Hepatocyte (in vitro differentiated cells): ENCODE results near the gene FASN.

Source experiments
- EZH2phosphoT487 ChIP-seq: fragments of 200-600 bp; sonication (generic); IDR thresholded peaks from one replicate; pipeline ENCODE4 v1.6.1; 2018; ENCODE audit warnings: antibody characterized with exemption, mild to moderate bottlenecking, low read depth, moderate library complexity; ENCODE audit not compliant: unreplicated experiment, severe bottlenecking
- TF ChIP-seq, protein P1 (sequence below): fragments of 200-600 bp; sonication (generic); IDR thresholded peaks from 2 replicates; pipeline ENCODE4 v1.5.1; 2016; ENCODE audit warnings: antibody characterized with exemption, mild to moderate bottlenecking; ENCODE audit not compliant: poor library complexity

DNA sequence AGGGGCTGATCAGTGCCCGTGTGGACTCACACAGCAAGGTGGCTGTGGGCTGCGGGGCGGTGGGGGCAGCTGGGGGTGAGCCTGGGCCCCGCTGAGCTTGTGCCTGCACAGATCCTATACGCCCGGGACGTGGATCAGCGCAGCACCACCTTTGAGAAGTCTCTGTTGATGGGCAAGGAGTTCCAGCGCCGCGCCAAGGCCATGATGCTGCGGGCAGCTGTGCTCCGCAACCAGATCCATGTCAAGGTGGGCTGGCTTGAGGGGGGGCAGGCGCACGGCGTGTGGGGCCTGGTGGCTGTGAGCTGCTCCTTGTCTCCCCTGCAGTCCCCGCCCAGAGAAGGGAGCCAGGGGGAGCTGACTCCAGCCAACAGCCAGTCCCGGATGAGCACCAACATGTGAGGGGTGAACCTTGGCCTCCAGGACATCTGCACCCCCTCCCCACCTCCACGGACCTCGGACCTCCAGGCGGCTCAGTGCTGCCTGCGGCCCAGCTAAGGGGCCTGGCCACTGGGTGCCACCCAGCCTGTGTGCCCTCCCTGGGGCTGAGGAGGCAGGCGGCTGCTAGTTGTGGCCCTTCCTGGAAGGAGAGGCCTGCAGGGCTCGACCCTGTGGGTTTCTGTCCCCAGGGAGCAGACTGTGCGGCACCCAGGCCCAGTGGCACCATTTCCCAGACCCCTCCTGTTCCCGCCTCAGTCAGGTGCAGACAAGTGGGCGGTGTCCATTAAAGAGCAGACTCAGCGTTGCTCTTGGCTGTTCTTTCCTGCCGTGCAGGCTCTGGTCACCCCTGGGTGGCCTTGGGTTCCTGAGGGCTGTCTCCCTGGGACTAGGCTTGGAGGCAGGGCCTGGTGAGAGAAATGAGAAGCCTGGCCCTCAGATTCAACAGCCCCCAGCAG, 41.1 kb downstream of the FASN start:
- TF ChIP-seq, protein P1, sequence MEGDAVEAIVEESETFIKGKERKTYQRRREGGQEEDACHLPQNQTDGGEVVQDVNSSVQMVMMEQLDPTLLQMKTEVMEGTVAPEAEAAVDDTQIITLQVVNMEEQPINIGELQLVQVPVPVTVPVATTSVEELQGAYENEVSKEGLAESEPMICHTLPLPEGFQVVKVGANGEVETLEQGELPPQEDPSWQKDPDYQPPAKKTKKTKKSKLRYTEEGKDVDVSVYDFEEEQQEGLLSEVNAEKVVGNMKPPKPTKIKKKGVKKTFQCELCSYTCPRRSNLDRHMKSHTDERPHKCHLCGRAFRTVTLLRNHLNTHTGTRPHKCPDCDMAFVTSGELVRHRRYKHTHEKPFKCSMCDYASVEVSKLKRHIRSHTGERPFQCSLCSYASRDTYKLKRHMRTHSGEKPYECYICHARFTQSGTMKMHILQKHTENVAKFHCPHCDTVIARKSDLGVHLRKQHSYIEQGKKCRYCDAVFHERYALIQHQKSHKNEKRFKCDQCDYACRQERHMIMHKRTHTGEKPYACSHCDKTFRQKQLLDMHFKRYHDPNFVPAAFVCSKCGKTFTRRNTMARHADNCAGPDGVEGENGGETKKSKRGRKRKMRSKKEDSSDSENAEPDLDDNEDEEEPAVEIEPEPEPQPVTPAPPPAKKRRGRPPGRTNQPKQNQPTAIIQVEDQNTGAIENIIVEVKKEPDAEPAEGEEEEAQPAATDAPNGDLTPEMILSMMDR, result no peak
- TF ChIP-seq EZH2phosphoT487, result no peak
